ENCODE data around the gene TTC7B. TPM values are rescaled to one million over a fixed set of nuclear protein-coding genes. Genes with fewer than 3 reads are reported as not detected.

TTC7B gene
- total RNA-seq, 2 experiments from 2014 or later: 1.2 to 1.3 TPM

GRCh38 chr14:90758028-90758889 is 58.0 kb downstream of the TTC7B start:
- H3K27ac ChIP-seq (ENCODE audit: low read depth in 1 of 2, low read length in 2 of 2): peak overlapping the region; percentile 63 to 84
- CTCF ChIA-PET: interaction anchor here (0.6 to 2.5 kb wide), 9 partner anchors 10 to 457 kb away, joined by 3 to 12 read pairs (median 4); no protein-coding TSS in a partner anchor
- H3K4me1 ChIP-seq (ENCODE audit: insufficient read depth, low read length): peaks cover 21% of the 10 kb centered on the region
- H3K36me3 ChIP-seq (ENCODE audit: insufficient read depth, low read length): no peaks in the 10 kb centered on the region
- Mint-ChIP-seq H3K27ac (peak overlapping the region; percentile 89), H3K9me3 (peaks cover 5% of the 10 kb centered on the region), H3K4me1 (ENCODE audit: low read depth) (peaks cover 23% of the 10 kb centered on the region), H3K27me3 (no peaks in the 10 kb centered on the region), H3K36me3 (ENCODE audit: low read depth) (peaks cover 8% of the 10 kb centered on the region), H3K4me3 (peak overlapping the region; percentile 91)
- DNase-seq (peak; percentile 82 to 99 (median 94)), ATAC-seq (ENCODE audit: poor library complexity) (peak; percentile 83)
- POLR2A ChIA-PET: interaction anchor here (0.5 to 3.5 kb wide), 17 partner anchors 10 to 1281 kb away, joined by 3 to 65 read pairs (median 4); partner anchors contain the start of genes CALM1, GPR68, NRDE2 and PPP4R3A
- peak overlapping the region; percentile 66 for H3K4me3 ChIP-seq (ENCODE audit: low read length)
- intact Hi-C loops (cut with DNase I, micrococcal nuclease): loop anchor here (1.0 to 5.0 kb wide), 9 partner anchors 69 to 1079 kb away; partner anchors contain the start of genes CALM1 (in 1 of the 2), NRDE2 (in 1 of the 2), PPP4R3A (in 1 of the 2) and RPS6KA5 (in 1 of the 2)
- peak; percentile 88 for TF ChIP-seq CTCF (IDR thresholded peaks at IDR 0.05)
- H3K9me3 ChIP-seq (ENCODE audit: control insufficient read depth in 1 of 2, insufficient read depth in 1 of 2, low read length in 2 of 2): peaks cover 0 to 10% of the 10 kb centered on the region in 2 experiments
- no peaks in the 10 kb centered on the region for H3K27me3 ChIP-seq (ENCODE audit: control insufficient read depth in 1 of 2, insufficient read depth in 2 of 2, low read length in 2 of 2)

DNA sequence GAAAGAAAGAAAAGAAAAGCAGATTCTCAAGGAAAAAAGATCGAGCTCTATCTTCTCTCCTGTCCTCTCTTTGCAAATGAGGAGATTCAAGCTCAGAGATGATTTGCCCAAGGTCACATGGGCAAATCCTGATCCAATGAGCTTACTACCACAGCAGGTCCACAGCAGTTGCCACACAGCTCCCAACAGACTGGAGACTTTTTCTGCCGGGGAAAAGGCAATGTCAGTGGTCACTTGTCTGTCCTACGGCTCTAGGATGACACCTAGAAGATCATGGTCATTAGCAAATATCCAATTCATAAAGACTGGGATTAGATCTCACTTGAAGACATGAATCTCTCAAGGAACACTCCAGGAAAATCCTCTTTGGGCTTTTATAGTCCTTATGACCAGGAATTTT is 58.8 kb downstream of the TTC7B start:
- no peak for TF ChIP-seq CTCF (IDR thresholded peaks at IDR 0.05)
- ChIA-PET POLR2A (interaction anchor here (0.8 to 3.5 kb wide), 10 partner anchors 9 to 1275 kb away, joined by 3 to 65 read pairs (median 10); partner anchors contain the start of genes CALM1, PPP4R3A, PSMC1 and TDP1), CTCF (interaction anchor here (0.6 to 2.5 kb wide), 3 partner anchors 89 to 456 kb away, joined by 3 to 12 read pairs (median 7); no protein-coding TSS in a partner anchor)
- H3K4me3 Mint-ChIP-seq: peak overlapping the region; percentile 91
- intact Hi-C loops (cut with DNase I, micrococcal nuclease): loop anchor here (5.0 kb wide), 7 partner anchors 70 to 1080 kb away; partner anchors contain the start of genes CALM1 (in 1 of the 2), NRDE2 (in 1 of the 2), PPP4R3A (in 1 of the 2) and RPS6KA5 (in 1 of the 2)
- DNase-seq (peak in 1 of 14 experiments; percentile 29), ATAC-seq (ENCODE audit: poor library complexity) (no peak)
- peaks cover under 1% of the 10 kb centered on the region for H3K36me3 Mint-ChIP-seq (ENCODE audit: low read depth)
- no peaks in the 10 kb centered on the region for H3K27me3 Mint-ChIP-seq
- H3K4me1 Mint-ChIP-seq (ENCODE audit: low read depth): peaks cover 23% of the 10 kb centered on the region
- H3K9me3 Mint-ChIP-seq: no peaks in the 10 kb centered on the region
- peaks cover 21% of the 10 kb centered on the region for H3K4me1 ChIP-seq (ENCODE audit: insufficient read depth, low read length)
- H3K27me3 ChIP-seq (ENCODE audit: control insufficient read depth in 1 of 2, insufficient read depth in 2 of 2, low read length in 2 of 2): no peaks in the 10 kb centered on the region
- H3K36me3 ChIP-seq (ENCODE audit: insufficient read depth, low read length): no peaks in the 10 kb centered on the region
- H3K4me3 ChIP-seq (ENCODE audit: low read length): peak overlapping the region; percentile 66
- peak overlapping the region; percentile 89 for H3K27ac Mint-ChIP-seq
- H3K27ac ChIP-seq (ENCODE audit: low read depth in 1 of 2, low read length in 2 of 2): peak overlapping the region in 1 of 2 donors; percentile 28
- H3K9me3 ChIP-seq (ENCODE audit: control insufficient read depth in 1 of 2, insufficient read depth in 1 of 2, low read length in 2 of 2): peaks cover 0 to 2% of the 10 kb centered on the region in 2 experiments

- no peaks in the 10 kb centered on the region for H3K36me3 Mint-ChIP-seq (ENCODE audit: low read depth)
- no peak for ATAC-seq (ENCODE audit: poor library complexity)
- no peaks in the 10 kb centered on the region for H3K27me3 ChIP-seq (ENCODE audit: control insufficient read depth in 1 of 2, insufficient read depth in 2 of 2, low read length in 2 of 2)
- no peaks in the 10 kb centered on the region for H3K27me3 Mint-ChIP-seq
- no peaks in the 10 kb centered on the region for H3K9me3 Mint-ChIP-seq
- peaks cover 21% of the 10 kb centered on the region for H3K4me1 ChIP-seq (ENCODE audit: insufficient read depth, low read length)
- peak overlapping the region; percentile 91 for H3K4me3 Mint-ChIP-seq
- CTCF ChIA-PET: interaction anchor here (0.6 to 2.5 kb wide), 2 partner anchors 88 to 357 kb away, joined by 3 to 12 read pairs; no protein-coding TSS in a partner anchor
- H3K27ac Mint-ChIP-seq: peak overlapping the region; percentile 89
- no peak for TF ChIP-seq CTCF (IDR thresholded peaks at IDR 0.05)
- H3K27ac ChIP-seq (ENCODE audit: low read depth in 1 of 2, low read length in 2 of 2): no peak overlapping the region
- POLR2A ChIA-PET: interaction anchor here (1.4 to 3.5 kb wide), 4 partner anchors 8 to 501 kb away, joined by 4 to 65 read pairs (median 12); partner anchors contain the start of gene PSMC1
- H3K36me3 ChIP-seq (ENCODE audit: insufficient read depth, low read length): no peaks in the 10 kb centered on the region
- peaks cover 23% of the 10 kb centered on the region for H3K4me1 Mint-ChIP-seq (ENCODE audit: low read depth)
- no peak overlapping the region for H3K4me3 ChIP-seq (ENCODE audit: low read length)
- intact Hi-C loops (cut with DNase I, micrococcal nuclease): loop anchor here (5.0 kb wide), 7 partner anchors 70 to 1080 kb away; partner anchors contain the start of genes CALM1 (in 1 of the 2), NRDE2 (in 1 of the 2), PPP4R3A (in 1 of the 2) and RPS6KA5 (in 1 of the 2)
- peak in 1 of 14 experiments; percentile 18 for DNase-seq
- H3K9me3 ChIP-seq (ENCODE audit: control insufficient read depth in 1 of 2, insufficient read depth in 1 of 2, low read length in 2 of 2): no peaks in the 10 kb centered on the region
Observed at GRCh38 chr14:90756755-90757345, 59.4 kb downstream of the TTC7B start.

All from CD4-positive, alpha-beta T cell (primary cell).